Measurements from ENCODE around the gene TECPR1. TPM values are rescaled to one million over a fixed set of nuclear protein-coding genes. Genes with fewer than 3 reads are reported as not detected.

TECPR1 gene
- total RNA-seq, 1 donor from 2014 or later = 23.9 TPM

DNA sequence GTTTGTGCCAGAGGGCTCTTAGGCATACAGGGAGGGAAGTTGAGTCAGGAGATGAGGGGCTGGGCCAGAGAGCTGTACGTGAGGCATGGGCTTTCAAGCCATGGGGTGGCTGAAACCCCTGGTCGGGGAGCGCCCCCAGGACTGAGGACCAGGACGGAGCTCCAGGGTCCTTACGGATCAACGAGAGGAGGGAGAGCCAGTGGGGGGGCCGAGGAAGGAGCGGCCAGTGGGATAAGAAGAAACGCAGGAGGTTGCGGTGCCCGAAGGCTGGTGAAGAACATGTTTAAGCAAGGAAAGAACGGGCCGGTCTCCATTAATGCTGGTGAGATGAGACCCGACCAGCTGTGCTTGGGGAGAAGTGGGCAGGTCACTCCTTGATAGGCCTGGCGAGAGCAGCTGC is 84.4 kb downstream of the TECPR1 start:
- Mint-ChIP-seq H3K27ac (ENCODE audit: unreplicated experiment) (peak overlapping the region; percentile 6), H3K4me3 (ENCODE audit: unreplicated experiment) (no peak overlapping the region)

GRCh38 chr7:98166668-98166970 is 85.4 kb downstream of the TECPR1 start:
- H3K27me3 ChIP-seq (ENCODE audit: insufficient read depth, low read length) = no peaks in the 10 kb centered on the region
- H3K4me2 ChIP-seq (ENCODE audit: low read length) = no peak overlapping the region
- no peak overlapping the region for H3K4me3 ChIP-seq (ENCODE audit: insufficient read depth, low read depth, low read length)
- DNase-seq (ENCODE audit: low read depth) (no peak), FAIRE-seq (no peak)
- peaks cover 12% of the 10 kb centered on the region for H3K4me1 ChIP-seq (ENCODE audit: insufficient read depth, low read length)
- no peaks in the 10 kb centered on the region for H3K79me2 ChIP-seq (ENCODE audit: insufficient read depth, low read length)
- Mint-ChIP-seq H3K4me3 (ENCODE audit: unreplicated experiment) (no peak overlapping the region), H3K27me3 (ENCODE audit: low read depth, unreplicated experiment) (no peaks in the 10 kb centered on the region), H3K27ac (ENCODE audit: unreplicated experiment) (no peak overlapping the region), H3K9me3 (ENCODE audit: unreplicated experiment) (no peaks in the 10 kb centered on the region), H3K4me1 (ENCODE audit: low read depth, unreplicated experiment) (peaks cover 6% of the 10 kb centered on the region), H3K36me3 (ENCODE audit: low read depth, unreplicated experiment) (no peaks in the 10 kb centered on the region)
- peaks cover 8% of the 10 kb centered on the region for H4K20me1 ChIP-seq (ENCODE audit: insufficient read depth, low read length)
- H2AFZ ChIP-seq (ENCODE audit: low read depth, low read length) = no peak overlapping the region
- no peaks in the 10 kb centered on the region for H3K9me3 ChIP-seq (ENCODE audit: insufficient read depth, low read depth, low read length)
- no peaks in the 10 kb centered on the region for H3K36me3 ChIP-seq (ENCODE audit: insufficient read depth, low read length)
- no peak overlapping the region for H3K9ac ChIP-seq (ENCODE audit: low read length)
- no peak for TF ChIP-seq EZH2 (IDR thresholded peaks at IDR 0.05; ENCODE audit: insufficient read depth, low read length)
- TF ChIP-seq, protein P1, sequence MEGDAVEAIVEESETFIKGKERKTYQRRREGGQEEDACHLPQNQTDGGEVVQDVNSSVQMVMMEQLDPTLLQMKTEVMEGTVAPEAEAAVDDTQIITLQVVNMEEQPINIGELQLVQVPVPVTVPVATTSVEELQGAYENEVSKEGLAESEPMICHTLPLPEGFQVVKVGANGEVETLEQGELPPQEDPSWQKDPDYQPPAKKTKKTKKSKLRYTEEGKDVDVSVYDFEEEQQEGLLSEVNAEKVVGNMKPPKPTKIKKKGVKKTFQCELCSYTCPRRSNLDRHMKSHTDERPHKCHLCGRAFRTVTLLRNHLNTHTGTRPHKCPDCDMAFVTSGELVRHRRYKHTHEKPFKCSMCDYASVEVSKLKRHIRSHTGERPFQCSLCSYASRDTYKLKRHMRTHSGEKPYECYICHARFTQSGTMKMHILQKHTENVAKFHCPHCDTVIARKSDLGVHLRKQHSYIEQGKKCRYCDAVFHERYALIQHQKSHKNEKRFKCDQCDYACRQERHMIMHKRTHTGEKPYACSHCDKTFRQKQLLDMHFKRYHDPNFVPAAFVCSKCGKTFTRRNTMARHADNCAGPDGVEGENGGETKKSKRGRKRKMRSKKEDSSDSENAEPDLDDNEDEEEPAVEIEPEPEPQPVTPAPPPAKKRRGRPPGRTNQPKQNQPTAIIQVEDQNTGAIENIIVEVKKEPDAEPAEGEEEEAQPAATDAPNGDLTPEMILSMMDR (IDR thresholded peaks at IDR 0.05; ENCODE audit: insufficient read depth, low read depth, low read length) = no peak
- no peak overlapping the region for H3K27ac ChIP-seq (ENCODE audit: low read depth, low read length)

More for the DNA sequence above, 84.4 kb downstream of the TECPR1 start:
- Histone ChIP-seq H2AFZ (ENCODE audit: low read depth, low read length) (no peak overlapping the region), H3K4me2 (ENCODE audit: low read length) (no peak overlapping the region), H4K20me1 (ENCODE audit: insufficient read depth, low read length) (peaks cover 8% of the 10 kb centered on the region), H3K79me2 (ENCODE audit: insufficient read depth, low read length) (no peaks in the 10 kb centered on the region), H3K27ac (ENCODE audit: low read depth, low read length) (no peak overlapping the region), H3K9ac (ENCODE audit: low read length) (no peak overlapping the region), H3K27me3 (ENCODE audit: insufficient read depth, low read length) (no peaks in the 10 kb centered on the region), H3K9me3 (ENCODE audit: insufficient read depth, low read depth, low read length) (no peaks in the 10 kb centered on the region), H3K4me3 (ENCODE audit: insufficient read depth, low read depth, low read length) (no peak overlapping the region), H3K4me1 (ENCODE audit: insufficient read depth, low read length) (peaks cover 12% of the 10 kb centered on the region), H3K36me3 (ENCODE audit: insufficient read depth, low read length) (no peaks in the 10 kb centered on the region)
- Mint-ChIP-seq H3K4me1 (ENCODE audit: low read depth, unreplicated experiment) (peaks cover 6% of the 10 kb centered on the region), H3K27me3 (ENCODE audit: low read depth, unreplicated experiment) (no peaks in the 10 kb centered on the region), H3K36me3 (ENCODE audit: low read depth, unreplicated experiment) (peaks cover 2% of the 10 kb centered on the region), H3K9me3 (ENCODE audit: unreplicated experiment) (no peaks in the 10 kb centered on the region)
- no peak for TF ChIP-seq EZH2 (IDR thresholded peaks at IDR 0.05; ENCODE audit: insufficient read depth, low read length)
- FAIRE-seq (no peak), DNase-seq (ENCODE audit: low read depth) (no peak)

- Mint-ChIP-seq H3K36me3 (ENCODE audit: low read depth, unreplicated experiment) (no peaks in the 10 kb centered on the region), H3K4me1 (ENCODE audit: low read depth, unreplicated experiment) (peaks cover 6% of the 10 kb centered on the region), H3K4me3 (ENCODE audit: unreplicated experiment) (no peak overlapping the region), H3K27ac (ENCODE audit: unreplicated experiment) (no peak overlapping the region), H3K9me3 (ENCODE audit: unreplicated experiment) (no peaks in the 10 kb centered on the region), H3K27me3 (ENCODE audit: low read depth, unreplicated experiment) (no peaks in the 10 kb centered on the region)
- H3K36me3 ChIP-seq (ENCODE audit: insufficient read depth, low read length) = no peaks in the 10 kb centered on the region
- H3K4me3 ChIP-seq (ENCODE audit: insufficient read depth, low read depth, low read length) = no peak overlapping the region
- H3K27me3 ChIP-seq (ENCODE audit: insufficient read depth, low read length) = no peaks in the 10 kb centered on the region
- H3K4me2 ChIP-seq (ENCODE audit: low read length) = no peak overlapping the region
- no peak overlapping the region for H3K27ac ChIP-seq (ENCODE audit: low read depth, low read length)
- H2AFZ ChIP-seq (ENCODE audit: low read depth, low read length) = no peak overlapping the region
- FAIRE-seq (no peak), DNase-seq (ENCODE audit: low read depth) (no peak)
- H3K9ac ChIP-seq (ENCODE audit: low read length) = no peak overlapping the region
- peaks cover 12% of the 10 kb centered on the region for H3K4me1 ChIP-seq (ENCODE audit: insufficient read depth, low read length)
- TF ChIP-seq EZH2 (IDR thresholded peaks at IDR 0.05; ENCODE audit: insufficient read depth, low read length) = no peak
- TF ChIP-seq, protein P1 (IDR thresholded peaks at IDR 0.05; ENCODE audit: insufficient read depth, low read depth, low read length) = peak; percentile 51
- no peaks in the 10 kb centered on the region for H3K9me3 ChIP-seq (ENCODE audit: insufficient read depth, low read depth, low read length)
- H3K79me2 ChIP-seq (ENCODE audit: insufficient read depth, low read length) = no peaks in the 10 kb centered on the region
- H4K20me1 ChIP-seq (ENCODE audit: insufficient read depth, low read length) = peaks cover 8% of the 10 kb centered on the region
Observed at GRCh38 chr7:98165827-98166667, 86.0 kb downstream of the TECPR1 start.

Other genes starting within 250 kb of the TECPR1 start
- 14.5 and 15.2 TPM in 2 replicates for gene LMTK2, start 145.4 kb downstream of the TECPR1 start, total RNA-seq
- 0.57 and 1.2 TPM in 2 replicates for gene BHLHA15, start 40.8 kb downstream of the TECPR1 start, total RNA-seq
- gene BRI3, start 29.5 kb upstream of the TECPR1 start, total RNA-seq = 182 and 195 TPM in 2 replicates
- 20.4 and 21.6 TPM in 2 replicates for gene BAIAP2L1, start 148.9 kb upstream of the TECPR1 start, total RNA-seq

Data from astrocyte (in vitro differentiated cells and primary cell).